PC-9 (cell line): ENCODE data around the gene NEK7. TPM values are rescaled to one million over a fixed set of nuclear protein-coding genes. Genes with fewer than 3 reads are reported as not detected.

Experiments used
- BruUV-seq: library from RNA; stranded (reverse); fragments of 400-500 nt; replicated peaks from 2 replicates; lab custom pipeline; 2021; lab: Mats Ljungman, UMichigan
- CTCF ChIA-PET: fragments of 300-600 bp; sonication (Branson Sonifier 250); formaldehyde crosslinking; loops from one replicate; lab custom pipeline; 2022; ENCODE audit warnings: antibody characterized with exemption; lab: Charles Lee
- POLR2A ChIA-PET: fragments of 300-600 bp; sonication (Branson Sonifier 250); formaldehyde crosslinking; loops from one replicate; lab custom pipeline; 2022; ENCODE audit warnings: antibody characterized with exemption; ENCODE audit not compliant: unreplicated experiment; lab: Charles Lee
- DNase-seq, 2 experiments: peaks; one replicate each; pipeline versions ENCODE4 v3.0.0 to v3.0.0-alpha.2; 2015 to 2022; ENCODE audit warnings: mixed read lengths in 1 of 2
- H2AFZ ChIP-seq: fragments of 200-600 bp; sonication (generic); 2 replicates; pipeline ENCODE4 v1.8.1; 2017; ENCODE audit warnings: antibody characterized with exemption
- H3F3A ChIP-seq: fragments of 200-600 bp; sonication (generic); 2 replicates; pipeline ENCODE4 v1.8.1; 2017; ENCODE audit warnings: antibody characterized with exemption, mild to moderate bottlenecking, low read depth; ENCODE audit not compliant: insufficient read depth
- H3K27ac ChIP-seq: fragments of 200-600 bp; sonication (generic); 2 replicates; pipeline ENCODE4 v1.6.1; 2016; ENCODE audit warnings: mixed run types
- H3K27me3 ChIP-seq: fragments of 200-600 bp; sonication (generic); 2 replicates; pipeline ENCODE4 v1.6.1; 2016; ENCODE audit warnings: low read depth, mixed run types; ENCODE audit not compliant: insufficient read depth
- H3K36me3 ChIP-seq: fragments of 200-600 bp; sonication (generic); 2 replicates; pipeline ENCODE4 v1.6.1; 2016; ENCODE audit warnings: low read depth, mixed run types
- H3K4me1 ChIP-seq: fragments of 200-600 bp; sonication (generic); replicated peaks from 2 replicates; pipeline ENCODE4 v1.6.1; 2016; ENCODE audit warnings: mixed run types; ENCODE audit not compliant: insufficient read depth
- H3K4me2 ChIP-seq: fragments of 200-600 bp; sonication (generic); 2 replicates; pipeline ENCODE4 v1.6.1; 2017; ENCODE audit warnings: mixed run types
- H3K4me3 ChIP-seq: fragments of 200-600 bp; sonication (generic); 2 replicates; pipeline ENCODE4 v1.6.1; 2016; ENCODE audit warnings: mixed run types
- H3K79me2 ChIP-seq: fragments of 200-600 bp; sonication (generic); 2 replicates; pipeline ENCODE4 v1.6.1; 2017; ENCODE audit warnings: low read depth, mixed run types
- H3K9me2 ChIP-seq: fragments of 200-600 bp; sonication (generic); 2 replicates; pipeline ENCODE4 v1.8.1; 2017; ENCODE audit warnings: mild to moderate bottlenecking; ENCODE audit not compliant: insufficient read depth
- H3K9me3 ChIP-seq: fragments of 200-600 bp; sonication (generic); 2 replicates; pipeline ENCODE4 v1.8.1; 2016; ENCODE audit warnings: low read depth; ENCODE audit not compliant: insufficient read depth
- H4K20me1 ChIP-seq: fragments of 200-600 bp; sonication (generic); 2 replicates; pipeline ENCODE4 v1.8.1; 2017; ENCODE audit not compliant: insufficient read depth
- CTCF ChIP-seq: fragments of 200-600 bp; sonication (generic); conservative IDR thresholded peaks from 2 replicates; pipeline ENCODE4 v1.6.1; 2017; ENCODE audit warnings: mixed run types, antibody characterized with exemption, mild to moderate bottlenecking, moderate library complexity
- EZH2 ChIP-seq: fragments of 200-600 bp; sonication (generic); IDR thresholded peaks from 2 replicates; pipeline ENCODE4 v1.8.0; 2017; ENCODE audit warnings: antibody characterized with exemption, low read depth
- intact Hi-C: fragments of 100-400 bp; cut with micrococcal nuclease; formaldehyde crosslinking; loops from one replicate; pipeline ENCODE4 v1.10.0; 2022; ENCODE audit not compliant: unreplicated experiment
- total RNA-seq: library from RNA; stranded (reverse); gene quantifications from 2 replicates; pipeline ENCODE4 v1.2.3, GENCODE V29; 2021

Gene NEK7
- total RNA-seq, 1 experiment from 2014 or later = 67.4 TPM

GRCh38 chr1:198370996-198371395, 214.2 kb downstream of the NEK7 start:
- Histone ChIP-seq H2AFZ (no peak overlapping the region), H3K4me2 (no peak overlapping the region), H3K4me1 (no peaks in the 10 kb centered on the region), H3K4me3 (no peak overlapping the region), H3K79me2 (no peaks in the 10 kb centered on the region), H3K36me3 (no peaks in the 10 kb centered on the region), H3K9me3 (peaks cover 3% of the 10 kb centered on the region; the same call in 1 of the 2 replicates), H3K27ac (no peak overlapping the region), H3F3A (no peaks in the 10 kb centered on the region), H3K27me3 (no peaks in the 10 kb centered on the region), H3K9me2 (no peaks in the 10 kb centered on the region), H4K20me1 (no peaks in the 10 kb centered on the region)
- CTCF ChIA-PET = no interaction called here
- DNase-seq = no peak
- intact Hi-C loops = no loop called here
- TF ChIP-seq EZH2 = no peak
- TF ChIP-seq CTCF = no peak
- POLR2A ChIA-PET = interaction anchor here (0.6 kb wide), 1 partner anchor 510 kb away, joined by 6 read pairs; no protein-coding TSS in a partner anchor
- BruUV-seq = no TSS peak

Other genes with a start within 250 kb of the NEK7 start
- gene LHX9, start 239.6 kb upstream of the NEK7 start, total RNA-seq = 0.08 and 0.44 TPM in 2 replicates